Kidney epithelial cell (primary cell): ENCODE measurements around the gene TAL2. TPM values are rescaled to one million over a fixed set of nuclear protein-coding genes. Genes with fewer than 3 reads are reported as not detected.
"Not testable (repeated sequence)": the region's sequence is repeated elsewhere in the genome, so short reads cannot be mapped to it uniquely, and the experiment has no call there.

Experiments
- DNase-seq: peaks from one replicate; pipeline ENCODE4 v3.0.0-alpha.2; 2010; ENCODE audit warnings: low read depth
- H3K27me3 ChIP-seq: 2 replicates; pipeline ENCODE4 v1.6.0; 2011; ENCODE audit warnings: low read length; ENCODE audit not compliant: control insufficient read depth, insufficient read depth
- H3K36me3 ChIP-seq: 2 replicates; pipeline ENCODE4 v1.5.1; 2011; ENCODE audit warnings: low read length; ENCODE audit not compliant: control insufficient read depth, insufficient read depth
- H3K4me3 ChIP-seq: 2 replicates; pipeline ENCODE4 v1.5.1; 2011; ENCODE audit warnings: low read depth, mild to moderate bottlenecking, control low read depth, low read length
- total RNA-seq: library from RNA; depleted of rRNA; stranded (reverse); fragments of >200 nt; gene quantifications from 2 replicates; pipeline ENCODE4 v1.2.3, GENCODE V29; 2015
- TF ChIP-seq, protein P1 (sequence below): IDR thresholded peaks from 2 replicates; pipeline ENCODE4 v1.5.1; 2011; ENCODE audit warnings: mild to moderate bottlenecking, moderate library complexity, low read length, control low read depth, inconsistent platforms; ENCODE audit not compliant: insufficient read depth, poor library complexity, severe bottlenecking

TAL2 gene
- total RNA-seq, 1 donor from 2014 or later: 0.33 TPM

DNA sequence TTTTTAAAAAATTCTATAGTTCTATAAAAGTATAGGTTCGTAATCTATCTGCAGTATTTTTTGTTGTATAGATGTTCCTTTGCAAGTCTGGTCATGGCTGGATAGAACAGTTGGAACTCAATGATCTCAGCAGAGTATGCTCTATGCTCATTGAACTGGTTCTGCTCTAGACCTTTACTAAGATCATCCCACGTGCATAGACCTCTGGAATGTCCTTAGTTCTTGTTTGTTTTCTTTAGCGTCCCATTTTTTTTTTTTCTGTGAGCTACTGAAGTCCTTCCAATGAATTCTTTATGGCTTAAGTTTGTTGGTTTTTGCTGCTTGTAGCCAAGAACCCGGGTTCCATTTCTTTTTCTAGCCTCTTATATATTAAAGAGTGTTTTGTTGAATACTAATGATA is 35.6 kb downstream of the TAL2 start:
- Histone ChIP-seq H3K4me3 (no peak overlapping the region), H3K27me3 (no peaks in the 10 kb centered on the region), H3K36me3 (no peaks in the 10 kb centered on the region)
- no peak for DNase-seq
- TF ChIP-seq, protein P1, sequence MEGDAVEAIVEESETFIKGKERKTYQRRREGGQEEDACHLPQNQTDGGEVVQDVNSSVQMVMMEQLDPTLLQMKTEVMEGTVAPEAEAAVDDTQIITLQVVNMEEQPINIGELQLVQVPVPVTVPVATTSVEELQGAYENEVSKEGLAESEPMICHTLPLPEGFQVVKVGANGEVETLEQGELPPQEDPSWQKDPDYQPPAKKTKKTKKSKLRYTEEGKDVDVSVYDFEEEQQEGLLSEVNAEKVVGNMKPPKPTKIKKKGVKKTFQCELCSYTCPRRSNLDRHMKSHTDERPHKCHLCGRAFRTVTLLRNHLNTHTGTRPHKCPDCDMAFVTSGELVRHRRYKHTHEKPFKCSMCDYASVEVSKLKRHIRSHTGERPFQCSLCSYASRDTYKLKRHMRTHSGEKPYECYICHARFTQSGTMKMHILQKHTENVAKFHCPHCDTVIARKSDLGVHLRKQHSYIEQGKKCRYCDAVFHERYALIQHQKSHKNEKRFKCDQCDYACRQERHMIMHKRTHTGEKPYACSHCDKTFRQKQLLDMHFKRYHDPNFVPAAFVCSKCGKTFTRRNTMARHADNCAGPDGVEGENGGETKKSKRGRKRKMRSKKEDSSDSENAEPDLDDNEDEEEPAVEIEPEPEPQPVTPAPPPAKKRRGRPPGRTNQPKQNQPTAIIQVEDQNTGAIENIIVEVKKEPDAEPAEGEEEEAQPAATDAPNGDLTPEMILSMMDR: no peak

GRCh38 chr9:105698348-105698870 is 36.2 kb downstream of the TAL2 start:
- TF ChIP-seq, protein P1: no peak
- Histone ChIP-seq H3K4me3 (no peak overlapping the region), H3K36me3 (no peaks in the 10 kb centered on the region), H3K27me3 (no peaks in the 10 kb centered on the region)
- DNase-seq: no peak

GRCh38 chr9:105700668-105701067 is 38.4 kb downstream of the TAL2 start:
- TF ChIP-seq, protein P1: no peak
- Histone ChIP-seq H3K27me3 (no peaks in the 10 kb centered on the region), H3K36me3 (no peaks in the 10 kb centered on the region), H3K4me3 (no peak overlapping the region)
- DNase-seq: no peak

DNA sequence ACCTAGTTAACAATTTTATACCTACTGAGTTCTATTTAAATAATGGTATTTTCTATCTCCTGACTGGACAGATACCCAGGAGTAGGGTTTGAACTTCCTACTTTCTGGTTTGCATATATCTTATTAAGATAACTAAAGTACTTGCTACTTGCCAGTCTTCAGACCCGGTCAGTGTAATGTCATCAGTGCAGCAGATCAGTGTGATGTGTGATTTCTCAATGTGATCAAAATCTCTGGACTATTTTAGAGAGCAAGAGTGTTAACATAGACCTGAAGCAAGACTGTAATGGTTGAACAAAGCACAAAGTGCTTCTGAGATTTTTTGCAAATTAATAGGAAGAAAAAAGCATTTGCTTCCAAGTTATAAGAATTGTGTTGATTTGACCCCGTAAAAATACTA is 38.9 kb downstream of the TAL2 start:
- Histone ChIP-seq H3K36me3 (no peaks in the 10 kb centered on the region), H3K27me3 (no peaks in the 10 kb centered on the region), H3K4me3 (no peak overlapping the region)
- no peak for DNase-seq
- TF ChIP-seq, protein P1: no peak

DNA sequence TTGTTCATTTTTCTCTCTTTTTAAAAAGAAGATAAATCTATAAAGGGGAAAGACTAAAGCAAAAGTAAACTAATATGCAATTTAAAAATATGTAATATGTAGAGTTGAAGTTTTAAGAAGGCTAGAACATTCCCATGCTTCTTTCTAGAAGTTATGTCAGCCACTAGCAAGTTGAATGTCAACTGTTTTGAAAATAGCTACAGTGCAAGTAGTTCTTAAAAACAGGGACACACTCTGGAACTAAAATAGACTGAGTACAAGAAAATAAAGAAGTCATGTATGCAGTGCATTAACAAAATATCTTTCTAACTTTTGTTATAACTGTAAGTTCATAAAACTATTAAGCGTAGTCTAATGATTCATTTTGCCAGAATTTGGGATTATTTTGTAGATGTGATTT is 40.0 kb downstream of the TAL2 start:
- TF ChIP-seq, protein P1: no peak
- no peak overlapping the region for H3K4me3 ChIP-seq
- DNase-seq: no peak

DNA sequence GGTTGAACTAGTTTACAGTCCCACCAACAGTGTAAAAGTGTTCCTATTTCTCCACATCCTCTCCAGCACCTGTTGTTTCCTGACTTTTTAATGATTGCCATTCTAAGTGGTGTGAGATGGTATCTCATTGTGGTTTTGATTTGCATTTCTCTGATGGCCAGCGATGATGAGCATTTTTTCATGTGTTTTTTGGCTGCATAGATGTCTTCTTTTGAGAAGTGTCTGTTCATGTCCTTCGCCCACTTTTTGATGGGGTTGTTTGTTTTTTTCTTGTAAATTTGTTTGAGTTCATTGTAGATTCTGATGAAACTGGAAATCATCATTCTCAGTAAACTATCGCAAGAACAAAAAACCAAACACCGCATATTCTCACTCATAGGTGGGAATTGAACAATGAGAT is 41.4 kb downstream of the TAL2 start:
- H3K36me3 ChIP-seq, DNase-seq, H3K27me3 ChIP-seq: not testable (repeated sequence)

More for the DNA sequence above, 40.0 kb downstream of the TAL2 start:
- no peaks in the 10 kb centered on the region for H3K36me3 ChIP-seq
- no peaks in the 10 kb centered on the region for H3K27me3 ChIP-seq

GRCh38 chr9:105706156-105706555 is 43.9 kb downstream of the TAL2 start:
- DNase-seq: no peak
- no peak overlapping the region for H3K4me3 ChIP-seq
- TF ChIP-seq, protein P1: no peak
- no peaks in the 10 kb centered on the region for H3K36me3 ChIP-seq
- no peaks in the 10 kb centered on the region for H3K27me3 ChIP-seq

More for the DNA sequence above, 41.4 kb downstream of the TAL2 start:
- H3K4me3 ChIP-seq: not testable (repeated sequence)
